Thyroid gland (tissue), 4 donors: ENCODE data around the gene PRKCH. TPM values are rescaled to one million over a fixed set of nuclear protein-coding genes. Genes with fewer than 3 reads are reported as not detected.

Experiments used
- DNase-seq, 2 donors: peaks; one replicate each; pipeline ENCODE4 v3.0.0-alpha.2; 2019
- H3K27ac ChIP-seq, 3 donors: fragments of 200-600 bp; sonication (generic); 1 replicate in 2 of 3; 2 replicates in 1 of 3; pipeline ENCODE4 v1.5.1; 2016 to 2019; ENCODE audit warnings: mild to moderate bottlenecking in 1 of 3, moderate library complexity in 1 of 3
- H3K27me3 ChIP-seq: fragments of 200-600 bp; sonication (generic); one replicate; pipeline ENCODE4 v1.5.1; 2019
- H3K36me3 ChIP-seq, 2 donors: fragments of 200-600 bp; sonication (generic); one replicate each; pipeline ENCODE4 v1.5.1; 2016 to 2019
- H3K4me1 ChIP-seq, 2 donors: fragments of 200-600 bp; sonication (generic); one replicate each; pipeline ENCODE4 v1.5.1; 2017 to 2019
- H3K4me3 ChIP-seq, 3 donors: fragments of 200-600 bp; sonication (generic); replicated peaks in 1 of 3; 1 replicate in 2 of 3; 2 replicates in 1 of 3; pipeline ENCODE4 v1.5.1; 2016; ENCODE audit warnings: mild to moderate bottlenecking in 1 of 3
- H3K9me3 ChIP-seq: fragments of 200-600 bp; sonication (generic); one replicate; pipeline ENCODE4 v1.5.1; 2017
- POLR2A ChIP-seq, 2 donors: fragments of 450-650 bp; IDR thresholded peaks; one replicate each; pipeline ENCODE4 v1.6.1; 2017; ENCODE audit warnings: antibody characterized with exemption in 2 of 2, mild to moderate bottlenecking in 2 of 2, moderate library complexity in 1 of 2
- WGBS, 2 donors: methylation state at CpG; one replicate each; pipeline ENCODE4 v1.1.5; 2017; 5-methylcytosine and 5-hydroxymethylcytosine counted together
- intact Hi-C: fragments of 100-400 bp; cut with DNase I; formaldehyde crosslinking; loops from one replicate; pipeline ENCODE4 v1.15.1; 2023
- total RNA-seq, 4 donors: library from RNA; depleted of rRNA; stranded (reverse); fragments of >200 nt; gene quantifications; one replicate each; pipeline ENCODE4 v1.2.3, GENCODE V29; 2016
- TF ChIP-seq, protein P1 (sequence below), 6 experiments: fragments of 200-600 bp in 3 of 6; fragments of 450-650 bp in 3 of 6; sonication (generic) in 3 of 6; IDR thresholded peaks; one replicate each; pipeline ENCODE4 v1.5.1; 2016 to 2019; ENCODE audit warnings: antibody characterized with exemption in 6 of 6, mild to moderate bottlenecking in 2 of 6, inconsistent platforms in 1 of 6, moderate library complexity in 1 of 6

PRKCH gene
- total RNA-seq, 4 donors from 2014 or later: 34.0 to 68.7 (median 49.8) TPM

DNA sequence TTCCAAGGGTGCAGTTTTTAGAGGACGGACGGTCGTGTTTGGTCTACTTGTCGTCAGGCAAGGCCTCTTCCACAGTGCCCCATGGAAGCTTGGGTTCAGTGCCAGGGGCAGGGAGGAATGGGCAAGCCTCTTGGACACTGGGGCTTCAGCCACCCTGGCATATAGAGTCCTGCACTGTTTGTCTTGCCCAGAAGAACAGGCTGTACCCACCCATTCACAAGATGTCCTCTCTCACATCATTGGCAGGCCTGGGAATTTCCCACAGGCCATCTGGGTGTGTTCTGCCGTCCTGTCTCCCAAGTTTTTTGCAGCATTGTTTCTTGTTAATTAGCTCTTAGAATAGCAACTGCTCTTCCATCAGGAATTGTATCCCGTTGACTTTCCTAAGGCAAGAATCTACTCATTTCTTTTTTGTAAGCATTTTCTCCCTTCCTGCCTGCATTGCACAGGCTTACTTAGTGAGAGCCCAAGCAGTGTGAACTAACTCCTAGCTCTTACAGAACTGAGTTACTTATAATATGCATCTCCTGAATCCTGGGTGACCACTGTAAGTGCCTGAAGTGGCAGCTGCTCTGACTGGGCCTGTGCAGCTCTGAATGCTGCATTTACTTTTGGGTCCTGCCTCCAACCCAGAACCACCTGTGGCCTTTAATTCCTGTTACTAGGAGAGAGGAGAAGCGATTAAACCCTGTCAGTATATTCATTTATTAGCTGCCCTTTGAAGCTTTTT lies 224.5 kb downstream of the PRKCH start:
- peak; percentile 60 to 63 for DNase-seq
- 44 to 59% methylated on average over 7 of the region's 7 CpGs for WGBS, 2 donors
- Histone ChIP-seq H3K4me3 (no peak overlapping the region), H3K9me3 (no peaks in the 10 kb centered on the region), H3K27me3 (no peaks in the 10 kb centered on the region), H3K27ac (peak overlapping the region; percentile 83 to 93 (median 93)), H3K36me3 (no peaks in the 10 kb centered on the region), H3K4me1 (peaks cover 49 to 66% of the 10 kb centered on the region in 2 donors)
- no peak for TF ChIP-seq POLR2A (IDR thresholded peaks at IDR 0.05)
- TF ChIP-seq, protein P1, sequence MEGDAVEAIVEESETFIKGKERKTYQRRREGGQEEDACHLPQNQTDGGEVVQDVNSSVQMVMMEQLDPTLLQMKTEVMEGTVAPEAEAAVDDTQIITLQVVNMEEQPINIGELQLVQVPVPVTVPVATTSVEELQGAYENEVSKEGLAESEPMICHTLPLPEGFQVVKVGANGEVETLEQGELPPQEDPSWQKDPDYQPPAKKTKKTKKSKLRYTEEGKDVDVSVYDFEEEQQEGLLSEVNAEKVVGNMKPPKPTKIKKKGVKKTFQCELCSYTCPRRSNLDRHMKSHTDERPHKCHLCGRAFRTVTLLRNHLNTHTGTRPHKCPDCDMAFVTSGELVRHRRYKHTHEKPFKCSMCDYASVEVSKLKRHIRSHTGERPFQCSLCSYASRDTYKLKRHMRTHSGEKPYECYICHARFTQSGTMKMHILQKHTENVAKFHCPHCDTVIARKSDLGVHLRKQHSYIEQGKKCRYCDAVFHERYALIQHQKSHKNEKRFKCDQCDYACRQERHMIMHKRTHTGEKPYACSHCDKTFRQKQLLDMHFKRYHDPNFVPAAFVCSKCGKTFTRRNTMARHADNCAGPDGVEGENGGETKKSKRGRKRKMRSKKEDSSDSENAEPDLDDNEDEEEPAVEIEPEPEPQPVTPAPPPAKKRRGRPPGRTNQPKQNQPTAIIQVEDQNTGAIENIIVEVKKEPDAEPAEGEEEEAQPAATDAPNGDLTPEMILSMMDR (IDR thresholded peaks at IDR 0.05): no peak
- intact Hi-C loops: no loop called here

DNA sequence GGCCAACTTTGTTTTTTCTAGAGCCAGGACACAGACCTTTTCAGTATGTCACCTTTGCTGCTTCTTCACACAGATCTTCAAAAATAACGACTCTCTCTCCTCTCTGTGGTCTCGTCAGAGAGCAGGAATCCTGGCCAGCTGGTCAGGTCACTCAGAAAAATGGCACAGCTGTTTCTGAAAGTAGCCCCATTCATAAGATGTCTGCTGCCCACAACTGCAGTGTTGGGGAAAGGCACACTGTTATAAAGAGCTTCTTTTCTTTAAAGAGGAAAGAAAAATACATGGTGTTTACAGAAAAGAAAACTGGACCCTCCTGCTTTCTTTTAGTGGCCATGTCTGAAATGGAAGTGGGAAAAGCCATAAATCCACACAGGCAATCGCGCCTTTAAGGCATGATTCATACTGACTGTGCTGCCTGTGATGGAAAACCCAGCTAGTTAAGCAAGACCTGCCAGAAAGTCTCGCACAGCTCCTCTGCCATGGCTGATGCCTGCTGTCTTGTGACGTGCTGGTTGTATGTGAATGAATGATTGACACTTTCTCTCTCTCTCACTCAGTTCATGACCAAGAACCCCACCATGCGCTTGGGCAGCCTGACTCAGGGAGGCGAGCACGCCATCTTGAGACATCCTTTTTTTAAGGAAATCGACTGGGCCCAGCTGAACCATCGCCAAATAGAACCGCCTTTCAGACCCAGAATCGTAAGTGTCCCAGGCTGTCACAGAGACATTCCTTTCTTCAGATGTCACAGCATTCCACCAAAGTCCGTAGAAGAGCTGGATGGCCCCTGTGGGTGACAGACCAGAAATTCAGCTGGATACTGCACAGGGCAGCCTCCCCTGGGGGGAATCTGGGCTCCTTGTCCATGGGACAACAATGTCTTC lies 226.0 kb downstream of the PRKCH start:
- Histone ChIP-seq H3K27ac (peak overlapping the region; percentile 83 to 93 (median 93)), H3K9me3 (no peaks in the 10 kb centered on the region), H3K4me1 (peaks cover 48 to 64% of the 10 kb centered on the region in 2 donors), H3K36me3 (no peaks in the 10 kb centered on the region), H3K4me3 (no peak overlapping the region), H3K27me3 (no peaks in the 10 kb centered on the region)
- 77 to 80% methylated on average over 14 of the region's 14 CpGs for WGBS, 2 donors
- intact Hi-C loops: no loop called here
- TF ChIP-seq POLR2A (IDR thresholded peaks at IDR 0.05): no peak
- TF ChIP-seq, protein P1 (IDR thresholded peaks at IDR 0.05): no peak
- no peak for DNase-seq

DNA sequence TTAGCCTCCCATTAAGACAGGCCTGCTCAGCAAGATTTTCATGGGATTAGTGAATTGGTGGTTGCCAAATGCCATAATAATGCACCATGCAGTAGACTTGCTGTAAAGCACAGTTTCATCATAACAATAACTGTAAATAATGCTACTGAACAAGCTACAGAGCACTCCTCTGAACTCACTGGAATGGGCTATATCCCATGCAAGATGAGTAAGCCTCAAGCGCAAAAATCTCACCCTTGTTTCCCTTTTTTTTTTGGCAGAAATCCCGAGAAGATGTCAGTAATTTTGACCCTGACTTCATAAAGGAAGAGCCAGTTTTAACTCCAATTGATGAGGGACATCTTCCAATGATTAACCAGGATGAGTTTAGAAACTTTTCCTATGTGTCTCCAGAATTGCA lies 228.0 kb downstream of the PRKCH start:
- no peaks in the 10 kb centered on the region for H3K36me3 ChIP-seq
- peaks cover 32 to 64% of the 10 kb centered on the region in 2 donors for H3K4me1 ChIP-seq
- intact Hi-C loops: no loop called here
- TF ChIP-seq POLR2A (IDR thresholded peaks at IDR 0.05): no peak
- TF ChIP-seq, protein P1 (IDR thresholded peaks at IDR 0.05): no peak
- no peak for DNase-seq
- no peak overlapping the region for H3K27ac ChIP-seq
- H3K4me3 ChIP-seq: no peak overlapping the region
- no peaks in the 10 kb centered on the region for H3K27me3 ChIP-seq
- H3K9me3 ChIP-seq: no peaks in the 10 kb centered on the region
- 81 to 88% methylated on average over 2 of the region's 2 CpGs for WGBS, 2 donors

DNA sequence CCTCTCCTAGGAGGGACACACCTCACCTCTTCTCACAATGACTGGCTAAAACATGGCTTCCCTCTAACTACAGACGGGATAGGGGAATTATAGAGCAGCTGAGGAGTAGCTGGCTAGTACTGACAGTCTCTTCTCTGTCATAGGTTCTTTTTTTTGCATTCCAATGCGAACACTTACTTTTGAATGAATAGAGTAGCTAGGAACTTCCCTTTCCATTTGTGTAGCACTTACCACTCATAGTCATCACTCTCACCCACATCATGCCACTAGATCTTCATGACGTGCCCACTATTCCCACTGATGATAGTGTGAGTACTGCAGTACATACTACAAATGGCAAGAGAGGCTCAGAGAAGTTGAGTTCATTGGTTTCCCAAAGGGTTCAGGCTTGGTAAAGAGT lies 230.0 kb downstream of the PRKCH start:
- H3K27ac ChIP-seq: no peak overlapping the region
- H3K36me3 ChIP-seq: no peaks in the 10 kb centered on the region
- H3K9me3 ChIP-seq: no peaks in the 10 kb centered on the region
- intact Hi-C loops: no loop called here
- no peaks in the 10 kb centered on the region for H3K27me3 ChIP-seq
- H3K4me1 ChIP-seq: peaks cover 19 to 60% of the 10 kb centered on the region in 2 donors
- H3K4me3 ChIP-seq: no peak overlapping the region
- WGBS, 2 donors: 96% methylated on average over 3 of the region's 3 CpGs
- TF ChIP-seq, protein P1 (IDR thresholded peaks at IDR 0.05): no peak
- no peak for TF ChIP-seq POLR2A (IDR thresholded peaks at IDR 0.05)
- DNase-seq: no peak

DNA sequence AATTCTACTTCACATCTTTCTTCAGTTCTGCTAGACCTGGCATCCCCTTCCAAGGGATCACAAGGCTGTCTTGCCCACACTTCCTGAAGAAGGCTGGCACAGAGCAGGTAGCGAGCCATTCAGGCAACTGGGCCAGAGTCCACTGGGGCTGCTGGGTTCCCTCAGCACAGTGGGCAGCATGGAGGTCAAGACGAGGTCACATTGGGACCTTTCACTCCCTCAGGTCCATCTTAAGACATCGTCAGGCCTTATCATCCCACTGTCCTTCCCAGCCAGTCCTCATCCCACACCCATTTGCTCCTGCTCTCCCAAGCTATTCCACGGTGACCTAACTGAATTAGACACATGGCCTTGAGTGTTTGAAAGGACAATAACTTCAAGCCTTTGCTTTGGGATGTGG lies 230.9 kb downstream of the PRKCH start:
- intact Hi-C loops: no loop called here

More for the DNA sequence above, 230.9 kb downstream of the PRKCH start:
- TF ChIP-seq, protein P1 (IDR thresholded peaks at IDR 0.05): no peak
- TF ChIP-seq POLR2A (IDR thresholded peaks at IDR 0.05): no peak
- Histone ChIP-seq H3K27ac (peak overlapping the region in 1 of 3 donors; percentile 52), H3K4me1 (peaks cover 11 to 51% of the 10 kb centered on the region in 2 donors), H3K27me3 (no peaks in the 10 kb centered on the region), H3K9me3 (no peaks in the 10 kb centered on the region), H3K4me3 (no peak overlapping the region), H3K36me3 (no peaks in the 10 kb centered on the region)
- 87 to 94% methylated on average over 4 of the region's 4 CpGs for WGBS, 2 donors
- DNase-seq: no peak
